Nucleus accumbens (tissue), 56 donors: ENCODE results near the gene NGF.

Experiments used
- DNase-seq, 56 donors: peaks; one replicate each; lab custom pipeline; 2025; lab: John Stamatoyannopoulos, UW

NGF gene

GRCh38 chr1:115241309-115241708 lies 96.7 kb downstream of the NGF start:
- no peak for DNase-seq

- no peak for DNase-seq
These were observed 97.8 kb downstream of the NGF start for GRCh38 chr1:115240297-115240696.

DNA sequence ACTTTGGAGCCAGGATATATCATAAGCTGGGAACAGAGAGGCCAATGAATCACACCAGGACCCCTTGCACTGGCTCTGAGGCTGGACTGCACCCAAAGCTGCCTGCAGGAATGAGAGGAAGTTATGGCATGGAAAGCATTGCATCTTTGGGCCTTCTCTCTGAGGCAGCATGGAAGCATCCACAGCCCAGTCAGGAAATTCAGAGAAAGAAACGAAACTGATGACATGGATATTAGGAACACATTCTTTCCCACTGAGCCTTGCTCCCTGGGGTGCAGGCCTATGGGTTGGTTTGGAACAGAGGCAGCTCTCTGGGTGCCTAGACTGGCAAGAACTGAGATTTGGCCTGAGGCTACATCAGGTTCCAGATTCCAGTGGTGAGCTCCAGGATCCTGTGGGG lies 98.6 kb downstream of the NGF start:
- no peak for DNase-seq

DNA sequence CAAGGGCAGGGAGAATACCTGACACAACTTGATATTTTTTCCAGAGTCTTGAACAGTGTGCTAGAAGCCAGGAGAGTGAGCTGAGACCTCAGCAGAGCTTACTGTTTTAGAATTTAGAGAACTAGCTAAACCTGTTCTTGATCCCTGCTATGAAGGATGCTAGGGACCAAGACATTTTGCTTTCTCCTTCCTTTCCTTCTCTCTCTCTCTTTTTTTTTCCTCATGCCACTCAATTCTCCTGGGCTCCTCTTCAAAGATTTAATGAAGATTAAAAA lies 99.0 kb downstream of the NGF start:
- no peak for DNase-seq

GRCh38 chr1:115238336-115239147 lies 99.5 kb downstream of the NGF start:
- no peak for DNase-seq

GRCh38 chr1:115237507-115237906 lies 100.5 kb downstream of the NGF start:
- DNase-seq, result no peak

DNA sequence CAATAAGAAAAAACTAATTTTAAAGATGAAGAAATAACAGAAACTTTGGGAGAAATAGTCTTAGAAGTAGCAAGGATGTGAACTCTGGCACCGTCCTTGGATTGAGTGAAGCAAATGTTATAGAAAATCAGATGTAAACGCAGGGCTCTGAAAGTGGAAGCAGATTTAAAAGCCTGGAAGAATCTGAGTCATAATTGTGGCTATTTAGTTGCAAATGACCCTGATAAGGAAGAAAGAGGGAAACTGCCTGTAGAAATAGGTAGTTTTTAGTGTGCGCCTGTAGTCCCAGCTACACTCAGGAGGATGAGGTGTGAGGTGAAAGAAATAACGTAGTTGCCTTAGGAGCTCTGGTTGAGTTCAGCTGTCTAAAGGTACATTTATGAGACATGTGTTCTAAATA lies 101.0 kb downstream of the NGF start:
- no peak for DNase-seq
